Measurements from ENCODE around the gene LMO1.

The LMO1 gene

GRCh38 chr11:8180469-8180868, 83.2 kb downstream of the LMO1 start:
- no peak for TF ChIP-seq CTCF (conservative IDR thresholded peaks at IDR 0.05; ENCODE audit: low read depth, low read length)
- no peak for DNase-seq (ENCODE audit: low read depth)
- H3K4me3 ChIP-seq (ENCODE audit: low read depth, low read length), result no peak overlapping the region

DNA sequence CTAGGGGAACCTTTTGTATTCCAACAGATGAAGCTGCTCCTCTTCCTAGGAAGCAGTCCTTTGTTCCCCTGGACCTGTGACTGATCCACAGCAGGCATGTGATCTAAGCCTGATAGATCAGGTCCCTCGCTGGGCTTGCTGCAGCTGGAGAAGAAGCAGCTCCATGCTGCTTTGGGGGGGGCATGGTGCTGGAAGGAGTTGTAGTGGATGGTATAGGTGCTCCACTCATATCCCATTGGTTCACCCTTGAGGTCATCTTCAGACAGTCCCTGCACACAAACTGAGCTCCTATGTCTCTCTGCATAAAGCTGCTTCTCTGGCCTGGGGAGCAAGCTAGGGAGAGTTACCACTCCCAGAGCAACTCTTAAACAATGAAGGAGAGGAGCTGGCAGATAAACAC, 85.4 kb downstream of the LMO1 start:
- no peak for DNase-seq (ENCODE audit: low read depth)
- H3K4me3 ChIP-seq (ENCODE audit: low read depth, low read length), result no peak overlapping the region
- TF ChIP-seq CTCF (conservative IDR thresholded peaks at IDR 0.05; ENCODE audit: low read depth, low read length), result no peak

GRCh38 chr11:8177136-8177535, 86.5 kb downstream of the LMO1 start:
- DNase-seq (ENCODE audit: low read depth), result no peak
- no peak overlapping the region for H3K4me3 ChIP-seq (ENCODE audit: low read depth, low read length)
- no peak for TF ChIP-seq CTCF (conservative IDR thresholded peaks at IDR 0.05; ENCODE audit: low read depth, low read length)

Measured in choroid plexus epithelial cell (primary cell).